Effector CD4-positive, alpha-beta T cell (primary cell): ENCODE results near the gene HPD.
"Not testable (repeated sequence)": the region's sequence is repeated elsewhere in the genome, so short reads cannot be mapped to it uniquely, and the experiment has no call there.

Experiments used
- DNase-seq: peaks from one replicate; pipeline ENCODE4 v3.0.0-alpha.2; 2020

The HPD gene

GRCh38 chr12:121797937-121798786 is 60.5 kb downstream of the HPD start:
- DNase-seq = no peak

GRCh38 chr12:121796855-121797751 is 61.6 kb downstream of the HPD start:
- no peak for DNase-seq

GRCh38 chr12:121795034-121795968 is 63.4 kb downstream of the HPD start:
- peak; percentile 85 for DNase-seq

- peak; percentile 48 for DNase-seq
These were observed 64.1 kb downstream of the HPD start for GRCh38 chr12:121794534-121795033.

GRCh38 chr12:121793838-121794533 is 64.7 kb downstream of the HPD start:
- peak; percentile 92 for DNase-seq

- DNase-seq = no peak
These were observed 65.2 kb downstream of the HPD start, which contains the start of gene RHOF for GRCh38 chr12:121793440-121793837. Gene RHOF (minus strand): TSS chr12:121793688. CDS start chr12:121793633, 55 bp downstream.

GRCh38 chr12:121792607-121793439 is 65.8 kb downstream of the HPD start:
- DNase-seq = peak; percentile 44

GRCh38 chr12:121791671-121792551 is 66.7 kb downstream of the HPD start:
- no peak for DNase-seq

GRCh38 chr12:121790785-121791184 is 67.9 kb downstream of the HPD start:
- DNase-seq = not testable (repeated sequence)

GRCh38 chr12:121789800-121790728 is 68.6 kb downstream of the HPD start:
- DNase-seq = peak; percentile 93
